ENCODE measurements around the gene COX7A2. TPM values are rescaled to one million over a fixed set of nuclear protein-coding genes. Genes with fewer than 3 reads are reported as not detected.

COX7A2 gene
- total and polyA plus RNA-seq, 2 of the 4 experiments (the other 2 are of a cell fraction): 174 to 776 TPM

DNA sequence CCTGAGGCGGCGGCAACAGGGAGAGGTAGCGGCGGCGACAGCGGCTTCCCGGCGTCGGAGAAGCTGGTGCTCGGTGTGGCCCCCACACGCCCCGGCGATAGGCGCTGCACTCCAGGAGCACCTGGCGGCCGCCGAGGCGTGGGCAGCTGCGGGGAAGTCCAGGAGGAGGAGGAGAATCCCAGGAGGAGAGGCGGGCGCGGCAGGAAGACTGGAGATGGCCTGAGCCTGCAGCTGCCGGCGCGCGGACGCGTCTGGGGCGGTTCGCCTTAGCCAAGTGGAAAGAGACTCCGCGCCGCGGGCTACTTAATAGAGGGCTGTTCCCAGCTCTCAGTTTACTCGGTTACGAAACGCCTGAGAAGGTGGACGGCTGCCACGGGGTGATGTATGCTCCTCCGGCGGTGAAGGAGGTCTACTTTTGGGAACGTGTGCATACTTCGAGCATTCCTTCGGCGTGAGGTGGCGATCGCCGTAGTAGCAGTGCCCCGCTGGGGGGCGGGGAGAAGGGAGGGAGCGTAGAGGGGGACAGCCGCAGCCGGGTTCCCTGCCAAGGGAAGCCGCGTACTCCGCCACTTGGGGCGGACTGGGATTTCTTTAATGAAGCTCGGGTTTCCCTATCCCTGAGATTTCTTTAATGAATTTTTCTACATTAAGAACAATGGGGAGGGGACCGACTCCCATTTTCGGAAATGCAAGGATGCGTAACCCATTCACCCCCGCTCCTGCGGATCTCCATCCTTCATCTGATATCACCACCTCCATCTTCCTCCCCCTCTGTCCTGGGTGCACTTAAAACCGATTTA is 37.6 kb downstream of the COX7A2 start, which contains the start of gene COL12A1 (continued):
- TF ChIP-seq, protein P1, sequence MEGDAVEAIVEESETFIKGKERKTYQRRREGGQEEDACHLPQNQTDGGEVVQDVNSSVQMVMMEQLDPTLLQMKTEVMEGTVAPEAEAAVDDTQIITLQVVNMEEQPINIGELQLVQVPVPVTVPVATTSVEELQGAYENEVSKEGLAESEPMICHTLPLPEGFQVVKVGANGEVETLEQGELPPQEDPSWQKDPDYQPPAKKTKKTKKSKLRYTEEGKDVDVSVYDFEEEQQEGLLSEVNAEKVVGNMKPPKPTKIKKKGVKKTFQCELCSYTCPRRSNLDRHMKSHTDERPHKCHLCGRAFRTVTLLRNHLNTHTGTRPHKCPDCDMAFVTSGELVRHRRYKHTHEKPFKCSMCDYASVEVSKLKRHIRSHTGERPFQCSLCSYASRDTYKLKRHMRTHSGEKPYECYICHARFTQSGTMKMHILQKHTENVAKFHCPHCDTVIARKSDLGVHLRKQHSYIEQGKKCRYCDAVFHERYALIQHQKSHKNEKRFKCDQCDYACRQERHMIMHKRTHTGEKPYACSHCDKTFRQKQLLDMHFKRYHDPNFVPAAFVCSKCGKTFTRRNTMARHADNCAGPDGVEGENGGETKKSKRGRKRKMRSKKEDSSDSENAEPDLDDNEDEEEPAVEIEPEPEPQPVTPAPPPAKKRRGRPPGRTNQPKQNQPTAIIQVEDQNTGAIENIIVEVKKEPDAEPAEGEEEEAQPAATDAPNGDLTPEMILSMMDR (conservative IDR thresholded peaks at IDR 0.05; ENCODE audit: low read depth, low read length): peak; percentile 6; the same call in 1 of the 2 replicates
- TF ChIP-seq RFX5 (IDR thresholded peaks at IDR 0.05; ENCODE audit: low read depth, low read length): no peak
- no peak for TF ChIP-seq RCOR1 (IDR thresholded peaks at IDR 0.05; ENCODE audit: insufficient replicate concordance, low read length)
